Uterus (tissue), 2 donors: ENCODE data around the gene MRGPRG.

ENCODE experiments used
- CTCF ChIP-seq, 4 experiments: fragments of 200-600 bp in 2 of 4; fragments of 450-650 bp in 2 of 4; sonication (generic) in 2 of 4; IDR thresholded peaks; one replicate each; pipeline ENCODE4 v1.5.1; 2016 to 2019; ENCODE audit warnings: antibody characterized with exemption in 4 of 4, mild to moderate bottlenecking in 2 of 4, moderate library complexity in 1 of 4
- POLR2A ChIP-seq, 2 donors: fragments of 450-650 bp; IDR thresholded peaks; one replicate each; pipeline ENCODE4 v1.6.1; 2016; ENCODE audit warnings: antibody characterized with exemption in 2 of 2, mild to moderate bottlenecking in 1 of 2, moderate library complexity in 1 of 2

- TF ChIP-seq CTCF (IDR thresholded peaks at IDR 0.05) (no peak), POLR2A (IDR thresholded peaks at IDR 0.05) (no peak)
Measured at GRCh38 chr11:3196161-3197043, 22.2 kb downstream of the MRGPRG start.
